ENCODE results near the gene TUBD1. TPM values are rescaled to one million over a fixed set of nuclear protein-coding genes. Genes with fewer than 3 reads are reported as not detected.
A peak's percentile ranks its signal among the peaks of the same experiment; 100 is the strongest.

Gene TUBD1
- total and polyA plus RNA-seq, 2 of the 13 experiments (the other 11 are each of a cell fraction or from before 2014, with no cell fraction given), result 18.2 to 25.9 TPM

- no peak for TF ChIP-seq ZNF724P (CRISPR knock-in tag; IDR thresholded peaks at IDR 0.05; ENCODE audit: borderline replicate concordance)
- TF ChIP-seq ZNF652 (CRISPR knock-in tag; IDR thresholded peaks at IDR 0.05; ENCODE audit: borderline replicate concordance, low read depth), result peak; percentile 24; the same call in 1 of the 2 replicates
- TF ChIP-seq AKAP8 (CRISPR knock-in tag; IDR thresholded peaks at IDR 0.05), result no peak
- no peak for TF ChIP-seq MAFF (IDR thresholded peaks at IDR 0.05; ENCODE audit: low read depth, low read length)
- no peak for TF ChIP-seq TCF7L2 (IDR thresholded peaks at IDR 0.05; ENCODE audit: low read depth, low read length)
- no peak for TF ChIP-seq HMGA1 (CRISPR knock-in tag; conservative IDR thresholded peaks at IDR 0.05)
- no peak for TF ChIP-seq MIER2 (CRISPR knock-in tag; IDR thresholded peaks at IDR 0.05)
- no peak for TF ChIP-seq PHF8 (CRISPR knock-in tag; IDR thresholded peaks at IDR 0.05)
- TF ChIP-seq RARA (CRISPR knock-in tag; IDR thresholded peaks at IDR 0.05), result 0 out of 2 replicates have a peak, but pooled peaks have one; percentile 30
- no peak for TF ChIP-seq ZNF329 (CRISPR knock-in tag; IDR thresholded peaks at IDR 0.05; ENCODE audit: low read depth)
- no peak for TF ChIP-seq ZNF136 (CRISPR knock-in tag; IDR thresholded peaks at IDR 0.05; ENCODE audit: low read depth)
- TF ChIP-seq SNAPC2 (CRISPR knock-in tag; IDR thresholded peaks at IDR 0.05), result no peak
- no peak for TF ChIP-seq PHF21A (CRISPR knock-in tag; IDR thresholded peaks at IDR 0.05)
- TF ChIP-seq KLF12 (CRISPR knock-in tag; IDR thresholded peaks at IDR 0.05; ENCODE audit: borderline replicate concordance), result no peak
- TF ChIP-seq ZNF256 (CRISPR knock-in tag; conservative IDR thresholded peaks at IDR 0.05), result no peak
- TF ChIP-seq ZNF747 (CRISPR knock-in tag; IDR thresholded peaks at IDR 0.05; ENCODE audit: borderline replicate concordance), result no peak
- no peak for TF ChIP-seq ZFP1 (CRISPR knock-in tag; IDR thresholded peaks at IDR 0.05)
- TF ChIP-seq ZNF235 (CRISPR knock-in tag; IDR thresholded peaks at IDR 0.05; ENCODE audit: borderline replicate concordance), result no peak
- no peak for TF ChIP-seq KLF6 (CRISPR knock-in tag; IDR thresholded peaks at IDR 0.05)
- no peak for TF ChIP-seq ZNF280B (CRISPR knock-in tag; IDR thresholded peaks at IDR 0.05; ENCODE audit: borderline replicate concordance)
- TF ChIP-seq RORA (CRISPR knock-in tag; IDR thresholded peaks at IDR 0.05), result no peak
- TF ChIP-seq CEBPG (CRISPR knock-in tag; IDR thresholded peaks at IDR 0.05), result no peak
- no peak for TF ChIP-seq CBFB (CRISPR knock-in tag; IDR thresholded peaks at IDR 0.05)
- peak; percentile 72 for TF ChIP-seq ONECUT2 (CRISPR knock-in tag; IDR thresholded peaks at IDR 0.05)
- no peak for TF ChIP-seq ZNF138 (CRISPR knock-in tag; IDR thresholded peaks at IDR 0.05; ENCODE audit: low read depth)
- TF ChIP-seq ZNF776 (CRISPR knock-in tag; IDR thresholded peaks at IDR 0.05), result no peak
- TF ChIP-seq ZNF24 (IDR thresholded peaks at IDR 0.05), result no peak
- no peak for TF ChIP-seq DMTF1 (CRISPR knock-in tag; IDR thresholded peaks at IDR 0.05)
- TF ChIP-seq ZNF660 (CRISPR knock-in tag; IDR thresholded peaks at IDR 0.05; ENCODE audit: borderline replicate concordance, low read depth), result no peak
- TF ChIP-seq NFIB (CRISPR knock-in tag; IDR thresholded peaks at IDR 0.05; ENCODE audit: borderline replicate concordance), result no peak
- TF ChIP-seq CENPX (CRISPR knock-in tag; IDR thresholded peaks at IDR 0.05), result no peak
- no peak for TF ChIP-seq KLF16 (CRISPR knock-in tag; IDR thresholded peaks at IDR 0.05)
Observed at GRCh38 chr17:59830846-59831486, 61.8 kb downstream of the TUBD1 start (continued).
